HG02763 (cell line): ENCODE results near the gene SELENOI.
"Not testable (repeated sequence)": the region's sequence is repeated elsewhere in the genome, so short reads cannot be mapped to it uniquely, and the experiment has no call there.

Experiments used
- ATAC-seq: cut with Tn5 transposase; IDR thresholded peaks from one replicate; pipeline ENCODE4 v1.9.1; 2021; ENCODE audit warnings: mild to moderate bottlenecking, moderate library complexity; ENCODE audit not compliant: unreplicated experiment

SELENOI gene

DNA sequence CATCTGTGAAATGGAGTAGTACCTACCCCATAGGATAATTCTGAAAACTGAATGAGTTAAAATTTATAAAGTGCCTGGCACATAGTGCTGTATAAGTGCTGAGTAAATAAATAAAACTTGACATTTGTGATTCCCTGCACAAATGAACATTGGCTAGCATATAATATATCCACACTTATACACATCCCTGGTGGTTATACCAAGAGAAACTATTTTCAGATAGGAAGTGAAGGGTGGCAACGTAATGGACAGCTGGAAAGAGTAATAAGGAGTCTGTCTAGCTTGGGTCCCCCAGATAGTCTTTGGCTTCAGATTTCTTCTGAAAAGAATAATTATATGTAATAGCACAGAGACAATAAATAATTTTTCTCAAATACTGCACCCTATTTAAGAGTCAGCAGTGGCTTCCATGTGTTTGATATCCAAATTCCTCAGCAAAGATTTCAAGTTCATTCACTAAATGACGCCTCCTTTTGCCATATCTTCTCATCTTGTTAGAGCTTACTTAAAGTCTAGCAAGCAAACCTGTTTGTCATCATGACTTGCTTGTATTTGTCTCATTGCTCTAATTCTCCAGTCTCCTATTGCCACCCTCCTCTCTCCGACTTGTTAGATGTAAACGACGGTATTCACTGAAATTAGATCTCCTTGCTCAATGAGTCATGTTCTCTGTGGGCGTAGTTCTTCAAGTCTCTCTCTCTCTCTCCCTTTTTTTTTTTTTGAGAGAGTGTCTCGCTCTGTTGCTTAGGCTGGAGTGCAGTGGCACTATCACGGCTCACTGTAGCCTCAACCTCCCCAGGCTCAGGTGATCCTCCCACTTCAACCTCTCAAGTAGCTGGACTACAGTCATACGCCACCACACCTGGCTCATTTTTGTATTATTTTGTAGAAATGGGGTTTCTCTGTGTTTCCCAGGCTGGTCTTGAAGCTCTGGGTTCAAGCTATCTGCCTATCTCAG lies 9.4 kb downstream of the SELENOI start:
- ATAC-seq = no peak

DNA sequence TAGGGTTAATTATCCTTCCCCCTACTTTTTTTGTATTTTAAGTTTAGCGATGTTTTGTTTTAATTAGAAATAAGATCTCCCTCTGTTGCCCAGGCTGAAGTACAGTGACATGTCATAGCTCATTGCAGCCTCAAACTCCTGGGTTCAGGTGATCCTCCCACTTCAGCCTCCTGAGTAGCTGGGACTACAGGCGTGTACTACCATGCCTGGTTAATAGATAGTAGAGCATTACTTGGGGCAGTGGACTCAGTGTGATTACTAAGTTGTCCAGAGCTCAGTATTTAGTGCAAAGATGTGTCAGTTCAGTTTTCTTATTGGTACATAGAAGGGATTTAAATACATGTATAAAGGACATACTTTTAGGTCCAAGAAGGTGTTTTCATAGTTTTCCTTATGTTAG lies 10.2 kb downstream of the SELENOI start:
- no peak for ATAC-seq

GRCh38 chr2:26356771-26357170 lies 10.8 kb downstream of the SELENOI start:
- ATAC-seq = no peak

DNA sequence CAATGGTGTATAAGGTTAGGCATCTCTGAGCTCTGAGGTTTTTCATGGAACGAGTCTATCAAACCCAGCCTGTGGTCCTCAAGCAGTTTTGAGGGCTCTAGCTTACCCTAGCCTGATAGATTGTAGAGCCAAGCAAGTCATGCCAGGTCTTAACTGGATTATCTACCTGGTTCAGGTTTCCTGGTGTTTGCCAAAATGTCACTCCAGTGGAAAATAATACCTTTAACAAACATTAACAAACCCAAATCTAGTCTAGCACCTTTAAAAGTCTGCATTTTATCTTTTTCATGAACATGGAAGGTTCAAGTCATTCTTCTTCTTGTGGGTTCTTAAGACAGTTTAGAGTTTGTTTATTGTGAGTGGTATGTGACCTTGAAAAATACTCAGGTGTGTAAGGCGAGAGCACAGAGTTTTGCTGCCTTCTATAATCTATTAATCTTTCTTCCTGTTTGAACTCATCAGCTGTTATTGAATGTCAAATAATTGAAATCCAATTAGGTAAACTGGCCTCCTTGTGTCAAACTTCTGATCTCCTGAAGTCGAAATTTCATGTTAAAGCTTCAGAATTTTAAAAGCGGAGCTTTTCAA lies 14.0 kb downstream of the SELENOI start:
- ATAC-seq = no peak

DNA sequence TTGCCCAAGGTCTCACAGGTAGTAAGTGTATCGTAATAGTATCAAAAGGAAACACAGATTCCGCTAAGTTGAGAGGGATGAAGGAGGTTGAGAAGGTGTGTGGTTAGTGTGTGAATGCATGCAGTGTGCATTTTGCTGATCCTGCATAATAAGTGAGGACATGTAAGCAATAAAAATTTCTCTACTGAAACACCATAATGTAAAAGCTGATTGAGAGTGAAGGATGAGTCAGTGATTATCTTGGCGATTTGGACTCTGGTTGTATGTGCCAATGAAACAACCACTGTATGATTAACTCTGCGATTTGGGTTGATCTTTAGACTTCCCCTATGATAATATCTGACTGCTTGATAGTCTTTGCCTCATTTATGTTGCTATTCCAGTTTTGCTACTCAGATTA lies 17.4 kb downstream of the SELENOI start:
- ATAC-seq = no peak

DNA sequence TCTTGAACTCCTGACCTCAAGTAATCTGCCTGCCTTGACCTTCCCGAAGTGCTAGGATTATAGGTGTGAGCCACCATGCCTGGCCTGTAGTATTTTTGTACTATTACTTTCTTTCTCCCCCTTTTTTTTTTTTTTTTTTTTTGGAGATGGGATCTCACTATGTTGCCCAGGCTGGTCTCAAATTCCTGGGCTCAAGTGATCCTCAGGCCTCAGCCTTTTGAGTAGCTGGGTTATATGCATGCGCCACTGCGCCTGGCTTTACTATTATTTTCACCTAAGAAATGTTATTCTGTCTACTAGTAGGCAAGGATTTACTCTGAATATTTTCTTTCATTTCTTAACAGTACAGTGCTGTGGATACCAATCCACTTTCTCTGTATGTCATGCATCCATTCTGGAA lies 18.0 kb downstream of the SELENOI start:
- no peak for ATAC-seq

GRCh38 chr2:26364669-26365068 lies 18.7 kb downstream of the SELENOI start:
- ATAC-seq = no peak

DNA sequence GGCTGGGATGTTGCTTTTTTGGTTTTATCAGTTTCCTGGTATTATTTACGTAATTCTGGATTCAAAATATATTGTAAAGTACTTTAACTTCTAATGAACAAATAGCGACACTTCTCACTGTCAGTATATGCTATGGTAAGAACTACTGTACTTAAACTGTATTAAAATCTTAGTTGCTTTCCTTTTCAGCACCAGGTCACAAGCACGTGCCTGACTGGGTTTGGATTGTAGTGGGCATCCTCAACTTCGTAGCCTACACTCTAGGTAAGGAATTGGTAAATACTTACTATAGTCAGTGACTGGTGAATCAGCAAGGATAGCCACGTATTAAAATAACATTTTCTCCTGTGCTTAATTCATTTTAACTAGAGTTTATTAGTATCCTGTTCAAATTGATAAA lies 21.0 kb downstream of the SELENOI start:
- no peak for ATAC-seq

DNA sequence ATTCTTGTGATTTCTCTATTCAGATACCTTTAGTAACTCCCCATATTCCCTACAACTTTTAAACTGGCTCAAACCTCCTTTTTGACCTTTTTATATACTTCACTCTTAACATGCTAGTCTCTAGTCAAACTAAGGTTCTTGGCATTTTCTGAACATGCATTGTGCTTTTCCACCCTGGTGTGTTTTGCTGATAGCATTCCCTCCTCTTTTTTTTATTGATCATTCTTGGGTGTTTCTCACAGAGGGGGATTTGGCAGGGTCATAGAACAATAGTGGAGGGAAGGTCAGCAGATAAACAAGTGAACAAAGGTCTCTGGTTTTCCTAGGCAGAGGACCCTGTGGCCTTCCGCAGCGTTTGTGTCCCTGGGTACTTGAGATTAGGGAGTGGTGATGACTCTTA lies 23.7 kb downstream of the SELENOI start:
- ATAC-seq = not testable (repeated sequence)

- not testable (repeated sequence) for ATAC-seq
Observed at GRCh38 chr2:26370909-26371308, 25.0 kb downstream of the SELENOI start.

GRCh38 chr2:26376799-26377198 lies 30.9 kb downstream of the SELENOI start:
- no peak for ATAC-seq

DNA sequence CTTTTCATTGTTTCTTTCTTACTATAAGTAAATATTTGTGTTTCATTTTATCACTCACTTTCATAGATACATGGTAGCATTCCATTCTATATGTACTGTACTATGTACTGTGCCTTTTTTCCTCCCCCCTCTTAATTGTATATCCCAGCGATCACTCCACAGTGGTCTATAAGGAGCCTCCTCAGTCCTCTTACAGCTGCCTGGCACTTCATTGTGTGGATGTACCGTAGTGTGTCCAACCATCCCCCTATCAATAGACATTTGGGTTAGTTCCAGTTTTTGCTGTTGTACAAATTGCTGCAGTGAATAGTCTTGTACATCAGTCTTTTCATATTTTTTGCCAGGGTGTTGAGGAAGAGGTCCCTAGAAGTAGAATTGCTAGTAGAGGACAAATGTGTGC lies 34.3 kb downstream of the SELENOI start:
- no peak for ATAC-seq

DNA sequence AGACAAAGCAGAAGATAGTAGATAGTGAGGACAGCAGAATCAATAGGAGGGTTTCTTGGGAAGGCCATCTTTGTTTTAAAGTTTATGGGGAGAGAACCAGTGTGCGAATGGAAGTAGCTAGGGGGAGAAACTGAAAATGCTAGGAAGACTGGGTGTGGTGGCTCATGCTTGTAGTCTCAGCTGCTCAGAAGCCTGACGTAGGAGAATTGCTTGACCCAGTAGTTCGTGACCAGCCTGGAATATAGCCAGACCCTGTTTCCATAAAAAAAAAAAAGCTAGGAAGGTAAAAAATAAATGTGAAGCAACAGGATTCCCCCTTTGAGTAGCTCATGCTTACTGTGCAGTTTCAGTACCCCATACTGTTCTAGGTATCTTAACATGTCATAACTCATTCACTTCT lies 36.6 kb downstream of the SELENOI start:
- no peak for ATAC-seq

- ATAC-seq = no peak
Observed at GRCh38 chr2:26384183-26384582, 38.2 kb downstream of the SELENOI start.

DNA sequence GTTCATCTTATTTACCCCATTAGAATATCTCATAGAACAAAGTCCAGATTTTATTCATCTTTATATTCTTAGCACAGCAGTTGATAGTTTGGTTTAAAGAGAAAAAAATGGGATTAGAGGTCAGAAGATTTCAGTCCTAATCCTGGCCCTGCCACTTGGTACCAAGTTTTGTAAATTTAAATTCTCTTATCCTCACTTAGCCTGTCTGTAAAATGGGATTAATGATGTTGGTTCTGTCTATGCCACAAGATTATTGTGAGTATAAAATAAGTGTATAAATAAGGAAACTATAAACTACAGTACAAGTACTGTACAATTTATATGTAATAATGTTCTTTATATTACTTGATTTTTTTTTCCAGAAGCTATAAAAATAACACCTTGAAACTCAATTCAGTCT lies 38.7 kb downstream of the SELENOI start:
- ATAC-seq = no peak

GRCh38 chr2:26387189-26387588 lies 41.2 kb downstream of the SELENOI start:
- no peak for ATAC-seq

GRCh38 chr2:26394694-26395093 lies 48.8 kb downstream of the SELENOI start:
- ATAC-seq = no peak

GRCh38 chr2:26395394-26395793 lies 49.5 kb downstream of the SELENOI start:
- no peak for ATAC-seq

- ATAC-seq = no peak
Observed at GRCh38 chr2:26396734-26397298, 50.9 kb downstream of the SELENOI start.

DNA sequence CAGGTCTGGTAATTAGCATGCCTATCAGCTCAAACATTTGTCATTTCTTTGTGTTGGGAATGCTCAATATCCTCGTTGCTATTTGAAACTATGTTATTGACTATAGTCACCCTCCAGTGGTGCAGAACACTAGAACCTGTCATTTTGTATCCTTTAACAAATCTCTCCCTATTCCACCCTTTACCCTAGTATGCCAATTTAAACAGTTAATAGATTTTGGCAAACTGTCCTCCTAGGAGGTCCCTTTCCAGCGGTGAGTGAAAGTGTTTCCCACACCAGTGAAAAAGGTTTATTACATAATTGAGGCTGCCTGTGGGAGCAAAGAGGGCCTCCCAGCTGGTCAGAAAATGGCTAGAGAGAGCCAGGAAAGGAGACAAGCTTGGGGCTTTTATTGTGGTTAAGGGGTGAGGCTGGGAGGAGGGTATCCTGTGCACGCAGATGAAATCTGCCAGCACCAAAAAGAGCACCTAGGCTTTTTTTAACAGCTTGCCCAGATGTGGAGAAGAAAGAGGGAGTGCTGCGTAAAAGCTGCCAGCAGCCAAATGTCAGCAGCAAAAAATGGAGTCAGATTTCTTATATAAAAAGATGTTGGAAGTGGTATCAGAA lies 53.9 kb downstream of the SELENOI start:
- no peak for ATAC-seq

GRCh38 chr2:26400723-26401122 lies 54.8 kb downstream of the SELENOI start:
- ATAC-seq = no peak
